HG03432 (cell line): Measurements from ENCODE around the gene DAG1.
A peak's percentile ranks its signal among the peaks of the same experiment; 100 is the strongest.

ENCODE experiments used
- ATAC-seq: cut with Tn5 transposase; IDR thresholded peaks from one replicate; pipeline ENCODE4 v1.9.1; 2021; ENCODE audit warnings: mild to moderate bottlenecking, moderate library complexity; ENCODE audit not compliant: unreplicated experiment

Gene DAG1

DNA sequence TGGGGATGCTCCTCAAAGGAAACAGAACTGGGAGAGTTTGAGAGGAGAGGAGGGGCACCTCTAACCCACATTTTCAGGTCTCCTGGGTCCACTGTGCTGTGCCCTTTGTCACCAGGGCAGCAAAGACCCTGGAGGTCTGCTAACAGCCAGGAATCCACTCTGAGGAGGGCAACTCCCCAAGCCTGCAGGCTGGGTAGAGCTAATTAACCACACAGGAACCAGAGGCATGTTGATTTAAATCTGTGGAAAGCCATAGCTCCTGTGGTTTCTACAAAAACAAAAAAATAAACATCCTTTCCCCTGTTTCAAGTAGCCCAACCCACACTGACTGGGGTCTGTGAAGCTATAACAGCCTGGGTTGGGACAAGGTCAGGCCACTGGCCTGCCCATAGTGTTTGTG is 82.0 kb downstream of the DAG1 start:
- no peak for ATAC-seq

DNA sequence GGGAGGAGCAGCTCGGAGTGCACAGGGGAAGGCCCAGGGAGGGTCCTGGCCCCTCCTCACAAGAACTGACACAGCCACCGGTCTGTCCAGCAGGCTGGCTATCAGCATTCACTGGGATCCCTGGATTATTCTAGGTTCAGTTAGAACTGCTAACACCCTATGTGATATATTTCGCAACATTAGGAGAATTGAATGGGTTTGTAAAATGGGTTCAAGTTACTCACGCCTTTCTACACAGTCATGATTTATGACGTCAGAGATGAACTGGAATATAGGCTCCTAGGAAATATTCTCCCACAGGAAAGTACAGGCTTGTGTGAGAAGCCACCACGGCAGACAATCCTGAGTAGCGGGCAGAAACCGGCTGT is 83.2 kb downstream of the DAG1 start:
- no peak for ATAC-seq

DNA sequence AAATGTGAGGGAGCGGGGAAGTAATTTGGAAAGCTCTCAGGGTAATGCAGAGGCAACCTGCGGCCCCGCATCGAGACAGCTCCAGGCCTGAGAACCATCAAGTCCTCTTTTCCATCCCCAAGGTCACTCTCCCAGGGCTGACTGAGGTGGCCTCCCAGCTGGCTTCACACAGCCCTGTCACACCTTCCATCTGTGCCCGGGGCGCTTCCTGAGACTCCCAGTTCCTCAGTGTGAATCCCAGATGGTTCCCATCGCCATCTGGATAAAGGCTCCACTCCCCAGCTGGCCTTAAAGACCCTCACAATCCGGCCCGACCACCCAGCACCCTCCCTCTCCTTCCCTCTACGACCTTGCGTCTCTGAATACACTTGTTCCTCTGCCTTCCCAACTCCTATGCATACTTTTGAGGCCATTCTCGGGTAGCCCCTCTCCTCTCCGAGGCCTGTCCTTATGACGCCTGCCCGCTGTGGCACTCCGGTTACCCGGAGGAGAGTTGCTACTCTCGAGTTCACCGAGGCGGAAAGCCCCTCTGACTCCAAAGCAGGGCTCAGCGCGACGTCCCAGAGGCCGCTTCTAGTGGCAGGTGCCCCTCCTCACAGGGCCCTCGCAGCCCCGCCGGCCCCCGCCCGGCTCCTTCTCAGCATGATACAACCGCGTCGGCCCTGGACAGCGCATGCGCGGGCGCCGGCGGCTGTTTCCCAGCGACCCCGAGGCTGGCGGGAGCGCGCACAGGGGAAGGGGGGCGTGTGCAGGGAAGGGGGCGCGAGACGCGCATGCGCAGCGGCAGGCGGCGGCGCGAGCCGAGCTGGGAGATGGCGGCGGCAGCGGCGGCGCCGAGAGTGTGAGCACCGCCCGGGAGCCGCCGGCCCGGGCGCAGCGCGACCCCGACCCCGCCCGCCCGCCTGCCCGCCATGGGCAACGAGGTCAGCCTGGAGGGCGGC is 83.9 kb downstream of the DAG1 start, which contains the start of gene BSN:
Gene BSN (plus strand): TSS at position 786 of the 941 bp plus-strand sequence. CDS start 126 bp downstream, at position 912.
- ATAC-seq, result peak; percentile 83

DNA sequence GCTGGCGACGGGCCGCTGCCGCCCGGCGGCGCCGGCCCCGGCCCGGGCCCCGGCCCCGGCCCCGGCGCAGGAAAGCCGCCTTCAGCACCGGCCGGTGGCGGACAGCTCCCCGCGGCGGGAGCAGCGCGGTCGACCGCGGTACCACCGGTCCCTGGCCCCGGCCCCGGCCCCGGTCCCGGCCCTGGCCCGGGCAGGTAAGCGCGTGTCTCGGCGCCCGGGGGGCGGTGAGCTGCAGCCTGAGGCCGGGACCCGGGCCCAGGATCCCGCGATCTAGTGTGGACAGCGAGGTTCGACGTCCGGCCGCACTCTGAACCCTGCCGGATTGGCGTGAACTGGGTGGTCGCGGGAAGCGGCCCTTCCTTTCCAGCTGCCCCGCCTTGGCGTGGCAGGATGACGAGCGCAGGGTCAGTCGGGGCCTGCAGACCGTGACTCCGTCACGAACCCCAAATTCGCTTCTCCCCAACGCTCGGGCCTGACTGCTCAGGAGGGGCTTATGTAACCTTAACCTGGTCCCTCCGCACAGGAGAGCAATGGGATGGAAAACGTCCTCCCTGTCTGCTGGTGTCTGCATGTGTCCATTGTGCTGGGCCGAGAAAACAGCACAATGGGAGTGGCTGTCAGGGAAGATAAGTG is 84.7 kb downstream of the DAG1 start:
- peak; percentile 60 for ATAC-seq

DNA sequence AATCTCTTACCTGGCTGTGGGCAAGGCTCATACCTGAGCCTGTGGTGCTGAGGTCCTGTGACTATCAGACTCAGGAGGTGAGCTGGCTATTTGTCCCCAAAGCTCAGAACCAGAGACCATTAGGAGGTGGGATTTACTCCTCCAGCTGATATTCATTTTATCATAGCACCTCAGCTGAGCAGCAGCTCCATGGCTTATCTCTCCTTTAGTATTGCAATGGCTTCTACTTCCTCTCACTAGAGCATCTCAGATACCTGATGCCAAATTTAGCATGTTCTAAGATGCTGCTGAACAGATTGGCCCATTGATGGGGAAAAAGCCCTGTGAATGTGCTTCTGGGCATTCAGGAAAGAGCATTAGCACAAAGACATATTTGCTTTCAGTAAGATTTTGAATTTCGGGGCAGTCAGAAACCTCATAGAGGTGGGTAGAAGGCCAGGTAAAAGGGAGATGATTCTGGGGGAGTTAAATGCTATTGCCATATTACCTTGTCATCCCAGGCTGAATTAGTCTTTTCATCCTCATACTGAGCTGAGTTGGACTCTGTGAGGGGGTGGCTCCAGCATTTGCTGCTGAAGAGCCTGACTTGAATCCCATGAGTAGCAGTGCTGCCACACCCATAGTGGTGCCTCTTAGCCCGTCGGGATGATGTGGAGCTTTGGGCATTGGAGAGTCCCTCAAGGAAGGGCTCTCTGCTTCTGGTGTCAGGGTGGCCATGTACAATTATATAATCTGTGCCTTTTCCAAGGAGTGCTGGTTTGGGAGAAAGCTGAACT is 86.6 kb downstream of the DAG1 start:
- ATAC-seq, result no peak

- no peak for ATAC-seq
Observed at GRCh38 chr3:49563040-49563578, 93.0 kb downstream of the DAG1 start.

- ATAC-seq, result no peak
Observed at GRCh38 chr3:49563766-49564165, 93.7 kb downstream of the DAG1 start.

- ATAC-seq, result no peak
Observed at GRCh38 chr3:49566312-49566711, 96.2 kb downstream of the DAG1 start.

DNA sequence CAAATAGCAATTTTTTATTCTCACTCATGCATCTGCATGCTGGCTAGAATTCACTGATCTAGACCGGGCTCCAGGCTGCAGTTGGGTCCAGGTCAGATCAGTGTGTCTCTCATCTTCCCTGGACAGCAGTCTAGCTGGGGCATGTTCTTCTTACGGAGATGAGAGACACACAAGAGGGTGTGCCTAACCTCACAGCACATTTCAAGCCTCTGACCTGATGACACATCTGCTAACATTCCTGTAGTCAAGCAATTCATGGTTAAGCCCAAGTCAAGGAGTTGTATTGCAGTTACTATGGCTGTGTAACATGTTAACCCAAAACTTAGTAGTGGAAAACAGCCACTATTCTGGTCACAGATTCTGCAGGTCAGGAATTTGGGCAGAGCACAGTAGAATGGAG is 97.3 kb downstream of the DAG1 start:
- no peak for ATAC-seq

- ATAC-seq, result no peak
Observed at GRCh38 chr3:49568965-49569364, 98.9 kb downstream of the DAG1 start.

GRCh38 chr3:49570028-49570654 is 100.1 kb downstream of the DAG1 start:
- ATAC-seq, result no peak

DNA sequence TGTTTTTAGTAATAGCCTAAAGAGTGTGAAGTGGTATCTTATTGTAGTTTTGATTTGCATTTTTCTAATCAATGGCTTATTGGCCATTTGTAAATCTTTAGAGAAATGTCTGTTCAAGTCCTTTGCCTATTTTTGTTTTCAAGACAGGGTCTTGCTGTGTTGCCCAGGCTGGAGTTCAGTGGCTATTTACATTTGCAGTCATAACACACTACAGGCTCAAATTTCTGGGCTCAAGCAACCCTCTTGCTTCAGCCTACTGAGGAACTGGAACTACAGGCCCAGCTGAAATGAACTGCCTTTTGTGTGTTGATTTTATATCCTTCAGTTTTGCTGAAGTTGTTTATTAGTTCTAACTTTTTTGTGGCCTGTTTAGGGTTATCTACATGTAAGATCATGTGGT is 112.1 kb downstream of the DAG1 start:
- ATAC-seq, result no peak
